Activated T-cell treated with anti-CD3 and anti-CD28 coated beads for 24 hours (primary cell): ENCODE measurements around the gene DGKA.
"Not testable (repeated sequence)": the region's sequence is repeated elsewhere in the genome, so short reads cannot be mapped to it uniquely, and the experiment has no call there.

Source experiments
- DNase-seq: peaks from one replicate; pipeline ENCODE4 v3.0.0-alpha.2; 2020; ENCODE audit warnings: low read depth

Gene DGKA

GRCh38 chr12:55969356-55969755, 38.4 kb downstream of the DGKA start:
- no peak for DNase-seq

GRCh38 chr12:55970775-55971174, 39.8 kb downstream of the DGKA start:
- DNase-seq: no peak

- no peak for DNase-seq
These were observed 41.1 kb downstream of the DGKA start for GRCh38 chr12:55972042-55972441.

- no peak for DNase-seq
These were observed 41.5 kb downstream of the DGKA start for GRCh38 chr12:55972456-55972855.

GRCh38 chr12:55972911-55973598, 42.1 kb downstream of the DGKA start:
- no peak for DNase-seq

- peak; percentile 97 for DNase-seq
These were observed 42.8 kb downstream of the DGKA start, which contains the start of gene RAB5B for GRCh38 chr12:55973599-55974307. RAB5B (plus strand) TSS chr12:55974078; CDS start chr12:55986961, 12,883 bp downstream.

GRCh38 chr12:55974308-55974730, 43.4 kb downstream of the DGKA start:
- DNase-seq: peak; percentile 12

- no peak for DNase-seq
These were observed 47.4 kb downstream of the DGKA start for GRCh38 chr12:55978393-55978792.

GRCh38 chr12:55979069-55979468, 48.1 kb downstream of the DGKA start:
- DNase-seq: no peak

GRCh38 chr12:55981882-55982281, 50.9 kb downstream of the DGKA start:
- not testable (repeated sequence) for DNase-seq

- no peak for DNase-seq
These were observed 51.5 kb downstream of the DGKA start for GRCh38 chr12:55982319-55982936.

GRCh38 chr12:55983232-55983842, 52.4 kb downstream of the DGKA start:
- DNase-seq: no peak

- DNase-seq: no peak
These were observed 53.9 kb downstream of the DGKA start for GRCh38 chr12:55984861-55985260.

GRCh38 chr12:55985341-55985740, 54.4 kb downstream of the DGKA start:
- DNase-seq: no peak

GRCh38 chr12:55985976-55986375, 55.0 kb downstream of the DGKA start:
- not testable (repeated sequence) for DNase-seq

GRCh38 chr12:55991110-55991509, 60.1 kb downstream of the DGKA start:
- DNase-seq: no peak

- no peak for DNase-seq
These were observed 62.4 kb downstream of the DGKA start for GRCh38 chr12:55993230-55993853.

GRCh38 chr12:55995366-55995765, 64.4 kb downstream of the DGKA start:
- no peak for DNase-seq

- DNase-seq: peak; percentile 61
These were observed 65.3 kb downstream of the DGKA start for GRCh38 chr12:55996201-55996714.

GRCh38 chr12:55996715-55997534, 66.0 kb downstream of the DGKA start, which contains the start of gene SUOX:
SUOX (plus strand) TSS chr12:55997276; CDS start chr12:56002222, 4,946 bp downstream.
- peak; percentile 8 for DNase-seq

GRCh38 chr12:55997535-55997859, 66.5 kb downstream of the DGKA start:
- no peak for DNase-seq
